Pancreas (tissue), 10 donors: Measurements from ENCODE around the gene HES4. TPM values are rescaled to one million over a fixed set of nuclear protein-coding genes. Genes with fewer than 3 reads are reported as not detected.
A peak's percentile ranks its signal among the peaks of the same experiment; 100 is the strongest.
"Not testable (repeated sequence)": the region's sequence is repeated elsewhere in the genome, so short reads cannot be mapped to it uniquely, and the experiment has no call there.

Experiments used
- ATAC-seq, 4 donors: fragments of 200-7000 bp; cut with Tn5 transposase; one replicate each; pipeline versions ENCODE4 v1.8.0 to v1.9.1; 2020; ENCODE audit warnings: mild to moderate bottlenecking in 4 of 4, moderate library complexity in 4 of 4
- DNase-seq, 6 donors: peaks; one replicate each; pipeline ENCODE4 v3.0.0-alpha.2; 2020
- FAIRE-seq: peaks from 2 replicates; lab custom pipeline; 2012; peaks lifted over from hg19 to GRCh38; lab: Jason Lieb, UNC
- H3K27ac ChIP-seq, 4 donors: fragments of 200-600 bp; sonication (generic); 1 replicate in 3 of 4; 2 replicates in 1 of 4; pipeline versions ENCODE4 v1.5.0 to v1.8.0; 2020
- H3K27me3 ChIP-seq, 4 donors: fragments of 200-600 bp; one replicate each; pipeline ENCODE4 v1.8.0; 2021
- H3K36me3 ChIP-seq, 3 donors: fragments of 200-600 bp; sonication (generic) in 1 of 3; one replicate each; pipeline versions ENCODE4 v1.5.0 to v1.8.0; 2020 to 2021
- H3K4me1 ChIP-seq, 3 donors: fragments of 200-600 bp; one replicate each; pipeline ENCODE4 v1.8.0; 2021
- H3K4me3 ChIP-seq, 4 donors: fragments of 200-600 bp; sonication (generic) in 2 of 4; one replicate each; pipeline versions ENCODE4 v1.5.0 to v1.8.0; 2020 to 2021
- H3K9me3 ChIP-seq, 4 donors: fragments of 200-600 bp; one replicate each; pipeline ENCODE4 v1.8.0; 2021
- WGBS, 2 donors: extraction: QIAGEN DNeasy Blood & Tissue Kit; methylation state at CpG; one replicate each; pipeline ENCODE4 v1.1.7; 2013; 5-methylcytosine and 5-hydroxymethylcytosine counted together
- intact Hi-C, 3 donors: fragments of 100-400 bp; cut with DNase I; formaldehyde crosslinking; loops; one replicate each; pipeline versions ENCODE4 v1.11.1 to v1.14.2; 2022
- polyA plus RNA-seq, 2 donors: library from polyadenylated mRNA; stranded (reverse); fragments of 200-250 nt; gene quantifications; one replicate each; pipeline ENCODE4 v1.2.3, GENCODE V29; 2013
- total RNA-seq, 6 donors: library from RNA; stranded (reverse); fragmentation: NEBNext Ultra II Directional in 4 of 6; extraction: Animal tissue kit (Norgen Biotek cat#: 25700) in 4 of 6; gene quantifications; one replicate each; pipeline versions ENCODE4 v1.2.1 to v1.2.4, GENCODE V29; 2021 to 2023
- TF ChIP-seq, protein P1 (sequence below), 4 donors: fragments of 200-600 bp; sonication (generic) in 3 of 4; IDR thresholded peaks; one replicate each; pipeline versions ENCODE4 v1.5.0 to v1.8.0; 2021; ENCODE audit warnings: antibody characterized with exemption in 4 of 4
- donor health status: healthy with polysubstance abuse.
- donor health status: DM: no; HTN: no; CAD: no; lungs with moderate emphysema.
- donor health status: DM: no; HTN: no; CAD: no.
- donor health status: control.
- donor health status: control.
- donor health status: Bipolar disorder and iron deficiency.
- donor health status: DM: yes; HTN: yes; CAD: no.
- donor health status: DM: no; HTN: no; CAD: no.
- donor health status: DM: no; HTN: no; CAD: no.
- donor health status: DM: yes; HTN: yes; CAD: no.

The HES4 gene
- total and polyA plus RNA-seq, 8 donors = 13.2 to 46.4 (median 25.6) TPM

DNA sequence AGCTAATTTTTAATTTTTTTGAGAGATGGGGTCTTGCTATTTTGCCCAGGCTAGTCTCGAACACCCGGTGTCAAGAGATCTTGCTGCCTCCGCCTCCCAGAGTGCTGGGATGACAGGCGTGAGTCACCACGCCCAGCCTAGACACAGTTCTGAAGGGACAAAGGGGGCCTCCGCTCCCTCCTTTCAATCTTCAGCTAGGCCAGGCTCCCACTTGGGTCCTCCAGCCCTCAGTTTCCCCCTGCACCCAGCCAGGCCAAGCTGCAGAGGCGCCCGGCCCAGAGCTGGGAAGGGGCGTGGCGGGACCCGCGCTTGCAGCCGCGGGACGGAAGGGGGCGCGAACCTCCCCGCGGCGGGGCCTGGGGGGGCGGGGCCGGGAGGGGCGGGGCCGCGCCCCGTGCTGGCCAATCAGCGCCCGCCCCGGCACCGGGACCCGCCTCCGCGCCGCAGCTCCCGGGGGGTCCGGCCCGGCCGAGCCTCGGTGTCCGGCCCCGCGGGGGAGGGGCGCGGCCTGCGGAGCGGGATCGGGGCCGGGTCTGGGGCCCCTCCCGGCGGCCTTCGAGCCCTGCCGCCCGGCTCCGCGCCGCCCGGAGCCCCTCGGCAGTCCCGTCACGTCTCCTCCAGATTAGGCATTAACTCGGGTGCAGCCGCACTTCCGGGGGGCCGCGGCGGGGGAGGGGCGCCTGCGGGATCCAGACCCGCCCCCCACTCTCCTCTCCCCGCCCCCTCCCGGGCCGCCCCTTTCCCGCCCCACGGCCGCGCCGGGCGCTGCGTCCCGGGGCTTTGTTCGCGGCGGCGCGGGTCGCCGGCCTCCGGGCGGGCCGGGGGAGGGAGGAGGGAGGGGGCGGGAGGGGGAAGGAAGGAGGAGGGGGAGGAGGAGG lies 19.5 kb upstream of the HES4 start:
- Histone ChIP-seq H3K4me3 (peak overlapping the region; percentile 40 to 80 (median 73)), H3K4me1 (peaks cover 0 to 8% (median 6%) of the 10 kb centered on the region in 3 donors), H3K9me3 (no peaks in the 10 kb centered on the region), H3K27me3 (no peaks in the 10 kb centered on the region), H3K36me3 (no peaks in the 10 kb centered on the region), H3K27ac (peak overlapping the region; percentile 73 to 86 (median 76))
- peak; percentile 72 to 94 (median 88) for DNase-seq
- TF ChIP-seq, protein P1, sequence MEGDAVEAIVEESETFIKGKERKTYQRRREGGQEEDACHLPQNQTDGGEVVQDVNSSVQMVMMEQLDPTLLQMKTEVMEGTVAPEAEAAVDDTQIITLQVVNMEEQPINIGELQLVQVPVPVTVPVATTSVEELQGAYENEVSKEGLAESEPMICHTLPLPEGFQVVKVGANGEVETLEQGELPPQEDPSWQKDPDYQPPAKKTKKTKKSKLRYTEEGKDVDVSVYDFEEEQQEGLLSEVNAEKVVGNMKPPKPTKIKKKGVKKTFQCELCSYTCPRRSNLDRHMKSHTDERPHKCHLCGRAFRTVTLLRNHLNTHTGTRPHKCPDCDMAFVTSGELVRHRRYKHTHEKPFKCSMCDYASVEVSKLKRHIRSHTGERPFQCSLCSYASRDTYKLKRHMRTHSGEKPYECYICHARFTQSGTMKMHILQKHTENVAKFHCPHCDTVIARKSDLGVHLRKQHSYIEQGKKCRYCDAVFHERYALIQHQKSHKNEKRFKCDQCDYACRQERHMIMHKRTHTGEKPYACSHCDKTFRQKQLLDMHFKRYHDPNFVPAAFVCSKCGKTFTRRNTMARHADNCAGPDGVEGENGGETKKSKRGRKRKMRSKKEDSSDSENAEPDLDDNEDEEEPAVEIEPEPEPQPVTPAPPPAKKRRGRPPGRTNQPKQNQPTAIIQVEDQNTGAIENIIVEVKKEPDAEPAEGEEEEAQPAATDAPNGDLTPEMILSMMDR (IDR thresholded peaks at IDR 0.05) = peak in 3 of 4 donors; percentile 32 to 45 (median 40)
- FAIRE-seq = no peak
- WGBS, 2 donors = 2 to 3% methylated on average over 19 to 76 of the region's 91 CpGs
- peak; percentile 77 to 88 (median 84) for ATAC-seq
- intact Hi-C loops = no loop called here

DNA sequence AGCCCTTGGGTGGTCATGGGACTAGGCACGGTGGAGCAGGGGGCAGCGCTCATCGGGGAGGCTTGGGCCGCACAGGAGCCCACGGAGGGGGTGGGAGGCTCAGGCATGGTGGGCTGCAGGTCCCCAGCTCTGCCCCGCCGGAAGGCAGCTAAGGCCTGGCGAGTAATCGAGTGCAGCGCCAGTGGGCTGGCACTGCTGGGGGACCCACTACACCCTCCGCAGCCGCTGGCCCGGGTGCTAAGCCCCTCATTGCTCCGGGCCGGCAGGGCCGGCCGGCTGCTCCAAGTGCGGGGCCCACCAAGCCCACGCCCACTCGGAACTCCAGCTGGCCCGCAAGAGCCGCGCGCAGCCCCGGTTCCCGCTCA lies 18.4 kb upstream of the HES4 start:
- H3K36me3 ChIP-seq, H3K9me3 ChIP-seq, H3K27ac ChIP-seq, intact Hi-C loops, ATAC-seq, H3K4me3 ChIP-seq, FAIRE-seq, H3K27me3 ChIP-seq: not testable (repeated sequence)
- peak in 2 of 6 donors; percentile 52 to 69 for DNase-seq
- H3K4me1 ChIP-seq = peaks cover 0 to 13% (median 6%) of the 10 kb centered on the region in 3 donors
- 86 to 95% methylated on average over 26 of the region's 26 CpGs for WGBS, 2 donors

DNA sequence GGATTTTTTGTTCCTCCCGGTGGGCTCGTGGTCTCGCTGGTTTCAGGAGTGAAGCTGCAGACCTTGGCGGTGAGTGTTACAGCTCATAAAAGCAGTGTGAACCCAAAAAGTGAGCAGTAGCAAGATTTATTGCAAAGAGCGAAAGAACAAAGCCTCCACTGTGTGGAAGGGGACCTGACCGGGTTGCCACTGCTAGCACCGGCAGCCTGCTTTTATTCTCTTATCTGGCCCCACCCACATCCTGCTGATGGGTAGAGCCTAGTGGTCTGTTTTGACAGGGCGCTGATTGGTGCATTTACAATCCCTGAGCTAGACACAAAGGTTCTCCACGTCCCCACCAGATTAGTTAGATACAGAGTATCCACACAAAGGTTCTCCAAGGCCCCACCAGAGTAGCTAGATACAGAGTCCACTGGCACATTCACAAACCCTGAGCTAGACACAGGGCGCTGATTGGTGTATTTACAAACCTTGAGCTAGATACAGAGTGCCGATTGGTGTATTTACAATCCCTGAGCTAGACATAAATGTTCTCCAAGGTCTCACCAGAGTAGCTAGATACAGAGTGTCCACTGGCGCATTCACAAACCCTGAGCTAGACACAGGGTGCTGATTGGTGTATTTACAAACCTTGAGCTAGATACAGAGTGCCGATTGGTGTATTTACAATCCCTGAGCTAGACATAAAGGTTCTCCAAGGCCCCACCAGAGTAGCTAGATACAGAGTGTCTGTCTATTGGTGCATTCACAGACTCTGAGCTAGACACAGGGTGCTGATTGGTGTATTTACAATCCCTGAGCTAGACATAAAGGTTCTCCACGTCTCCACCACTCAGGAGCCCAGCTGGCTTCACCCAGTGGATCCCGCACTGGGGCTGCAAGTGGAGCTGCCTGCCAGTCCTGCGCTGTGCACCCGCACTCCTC lies 17.8 kb upstream of the HES4 start:
- ATAC-seq, H3K9me3 ChIP-seq, intact Hi-C loops, H3K4me3 ChIP-seq, H3K27ac ChIP-seq, H3K36me3 ChIP-seq, FAIRE-seq, H3K27me3 ChIP-seq: not testable (repeated sequence)
- 61 to 63% methylated on average over 16 to 17 of the region's 17 CpGs for WGBS, 2 donors
- DNase-seq = peak in 1 of 6 donors; percentile 9
- peaks cover 0 to 13% (median 7%) of the 10 kb centered on the region in 3 donors for H3K4me1 ChIP-seq

DNA sequence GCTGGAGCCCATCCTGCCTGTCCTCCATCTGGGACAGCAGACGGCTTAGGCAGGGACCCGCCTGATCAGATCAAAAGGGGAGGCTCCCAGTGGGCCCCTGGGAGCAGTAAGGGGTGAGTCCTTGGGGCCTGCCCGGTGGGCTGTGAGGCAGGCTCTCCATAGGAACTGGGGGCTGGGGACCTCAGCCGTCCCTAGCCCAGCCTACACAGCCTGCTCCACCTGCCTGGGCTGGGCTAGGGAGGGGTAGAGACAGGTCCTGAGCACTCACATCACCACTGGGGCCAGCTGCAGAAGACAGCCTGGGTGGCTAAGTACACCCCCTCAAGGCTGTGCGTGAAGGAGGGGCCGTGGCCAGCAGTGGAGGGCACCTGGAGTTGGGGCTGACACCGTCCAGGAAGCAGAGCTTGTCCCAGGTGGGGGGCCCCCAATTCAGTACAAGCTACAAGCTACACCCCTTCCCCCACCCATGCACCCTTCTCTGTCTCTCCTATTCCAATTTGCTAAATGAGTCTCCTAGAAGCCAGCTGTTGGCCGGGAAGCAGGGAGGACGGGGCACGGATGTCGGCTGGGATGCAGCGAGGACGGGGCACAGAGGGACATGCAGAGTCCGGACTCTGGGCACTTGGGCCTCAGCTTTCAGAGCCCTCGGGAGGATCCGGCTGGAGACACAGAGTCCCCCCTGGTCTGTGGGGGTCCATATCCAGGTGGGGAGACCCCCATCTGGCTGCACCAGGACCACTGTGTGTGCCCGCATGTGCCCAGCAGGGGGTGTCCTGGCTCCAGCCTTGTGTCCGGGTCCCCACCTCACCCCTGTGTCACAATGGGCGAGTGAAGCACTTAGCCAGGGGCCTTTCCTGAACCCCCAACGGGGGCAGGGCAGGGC lies 15.1 kb upstream of the HES4 start:
- Histone ChIP-seq H3K27me3 (no peaks in the 10 kb centered on the region), H3K4me3 (no peak overlapping the region), H3K27ac (no peak overlapping the region), H3K36me3 (no peaks in the 10 kb centered on the region), H3K4me1 (peaks cover 0 to 5% (median 3%) of the 10 kb centered on the region in 3 donors), H3K9me3 (no peaks in the 10 kb centered on the region)
- TF ChIP-seq, protein P1 (IDR thresholded peaks at IDR 0.05) = no peak
- DNase-seq = peak in 4 of 6 donors; percentile 13 to 71 (median 48)
- no peak for FAIRE-seq
- no peak for ATAC-seq
- intact Hi-C loops = no loop called here
- WGBS, 2 donors = 75 to 81% methylated on average over 20 of the region's 20 CpGs

- WGBS, 2 donors = 74 to 78% methylated on average over 40 to 41 of the region's 41 CpGs
- H3K4me1 ChIP-seq = peaks cover 0 to 5% (median 3%) of the 10 kb centered on the region in 3 donors
- H3K27ac ChIP-seq = peak overlapping the region; percentile 64 to 89 (median 80)
- no peaks in the 10 kb centered on the region for H3K27me3 ChIP-seq
- H3K36me3 ChIP-seq = no peaks in the 10 kb centered on the region
- TF ChIP-seq, protein P1 (IDR thresholded peaks at IDR 0.05) = no peak
- no peaks in the 10 kb centered on the region for H3K9me3 ChIP-seq
- no peak for FAIRE-seq
- intact Hi-C loops = no loop called here
- no peak for ATAC-seq
- peak overlapping the region; percentile 35 to 63 (median 51) for H3K4me3 ChIP-seq
- peak in 5 of 6 donors; percentile 12 to 74 (median 54) for DNase-seq
Observed at GRCh38 chr1:1013922-1014648, 14.2 kb upstream of the HES4 start.
